HG03175 (cell line): ENCODE data around the gene PRKD1.
A peak's percentile ranks its signal among the peaks of the same experiment; 100 is the strongest.
"Not testable (repeated sequence)": the region's sequence is repeated elsewhere in the genome, so short reads cannot be mapped to it uniquely, and the experiment has no call there.

Source experiments
- ATAC-seq: cut with Tn5 transposase; IDR thresholded peaks from one replicate; pipeline ENCODE4 v1.9.1; 2021; ENCODE audit warnings: mild to moderate bottlenecking, moderate library complexity; ENCODE audit not compliant: unreplicated experiment

The PRKD1 gene

GRCh38 chr14:29800961-29801360, 126.7 kb downstream of the PRKD1 start:
- ATAC-seq: no peak

- ATAC-seq: peak; percentile 68
Measured at GRCh38 chr14:29799464-29800095, 128.1 kb downstream of the PRKD1 start.

DNA sequence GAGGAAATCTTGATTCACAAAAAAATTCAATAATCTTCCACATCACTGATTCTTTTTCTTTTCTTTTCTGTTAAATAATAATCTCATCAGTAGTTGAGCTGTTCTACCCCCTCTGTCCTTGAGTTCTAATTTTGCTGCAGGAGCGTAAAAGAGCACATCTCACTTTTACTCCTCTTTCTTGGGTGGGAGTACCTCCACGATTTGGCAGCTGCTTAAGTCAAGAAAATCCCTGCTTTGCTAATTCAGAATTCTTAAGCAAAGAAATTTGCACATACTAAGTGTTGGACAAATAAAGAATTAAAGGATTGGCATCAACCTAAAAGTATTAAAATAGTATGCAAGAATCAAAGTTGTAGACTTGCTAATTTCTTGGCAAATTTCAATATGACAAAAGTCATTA, 128.8 kb downstream of the PRKD1 start:
- ATAC-seq: no peak

DNA sequence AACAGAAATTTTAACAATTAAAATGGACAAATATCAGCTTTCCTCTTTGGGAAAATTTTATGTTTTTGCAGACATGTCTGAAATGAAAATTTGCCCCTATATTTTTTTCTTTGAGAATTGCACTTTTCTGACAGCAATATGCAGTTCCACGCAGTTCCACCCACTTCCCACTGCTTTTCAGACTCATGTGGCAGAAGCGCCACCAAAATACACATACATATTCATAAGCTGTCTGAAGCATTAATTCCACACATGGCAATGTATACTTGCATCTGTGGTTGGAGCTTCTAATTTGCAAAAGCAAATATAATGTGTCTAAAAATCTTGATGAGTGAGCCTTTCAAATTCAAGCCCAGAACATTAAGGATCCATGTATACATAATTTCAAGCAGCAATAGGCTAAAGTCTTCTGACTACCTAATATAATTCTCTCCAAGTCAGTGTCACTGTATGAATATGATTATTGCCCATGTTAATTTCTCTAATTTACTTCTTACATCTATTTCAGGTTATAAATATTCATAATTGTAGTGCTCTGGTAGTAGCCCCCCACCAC, 129.5 kb downstream of the PRKD1 start:
- ATAC-seq: no peak

DNA sequence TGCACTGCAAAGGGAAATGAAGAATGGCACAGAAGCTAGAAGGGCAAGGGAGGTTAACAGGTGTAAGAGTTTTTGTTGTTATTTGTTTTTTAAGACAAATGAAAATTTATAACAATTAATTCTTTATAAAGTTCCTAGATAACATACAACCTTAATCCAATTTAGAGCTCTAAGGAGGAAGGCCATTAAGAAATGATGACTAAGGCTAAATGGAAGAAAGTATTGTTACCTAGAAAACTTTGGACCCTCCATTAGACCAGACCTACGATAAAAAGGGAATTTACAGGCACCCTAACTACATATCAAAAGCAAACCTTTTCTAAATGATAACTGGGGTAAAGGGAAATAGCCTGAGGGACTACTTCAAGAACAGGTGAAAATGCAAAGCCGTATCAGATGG, 130.8 kb downstream of the PRKD1 start:
- ATAC-seq: no peak

- ATAC-seq: no peak
Measured at GRCh38 chr14:29789475-29789874, 138.2 kb downstream of the PRKD1 start.

DNA sequence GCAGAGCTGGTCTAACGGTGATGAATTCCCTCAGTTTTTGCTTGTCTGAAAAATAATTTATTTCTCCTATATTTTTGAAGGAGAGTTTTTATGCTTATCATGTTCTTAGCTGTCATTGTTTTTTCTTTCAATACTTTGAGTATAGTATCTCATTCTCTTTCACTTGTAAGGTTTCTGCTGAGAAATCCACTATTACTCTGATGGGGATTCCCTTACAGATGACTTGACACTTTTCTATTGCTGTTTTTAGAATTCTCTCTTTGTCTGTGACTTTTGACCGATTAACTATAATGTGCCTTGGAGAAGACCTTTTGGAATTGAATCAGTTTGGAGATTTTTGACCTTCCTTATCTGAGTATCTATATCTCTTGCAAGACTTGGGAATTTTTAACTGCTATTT, 139.6 kb downstream of the PRKD1 start:
- no peak for ATAC-seq

GRCh38 chr14:29783556-29783955, 144.1 kb downstream of the PRKD1 start:
- ATAC-seq: no peak

- ATAC-seq: no peak
Measured at GRCh38 chr14:29782041-29782440, 145.6 kb downstream of the PRKD1 start.

GRCh38 chr14:29777142-29777541, 150.5 kb downstream of the PRKD1 start:
- ATAC-seq: not testable (repeated sequence)

GRCh38 chr14:29773990-29774389, 153.7 kb downstream of the PRKD1 start:
- ATAC-seq: no peak

- no peak for ATAC-seq
Measured at GRCh38 chr14:29763342-29763858, 164.2 kb downstream of the PRKD1 start.

GRCh38 chr14:29759521-29760340, 167.9 kb downstream of the PRKD1 start:
- peak; percentile 80 for ATAC-seq

DNA sequence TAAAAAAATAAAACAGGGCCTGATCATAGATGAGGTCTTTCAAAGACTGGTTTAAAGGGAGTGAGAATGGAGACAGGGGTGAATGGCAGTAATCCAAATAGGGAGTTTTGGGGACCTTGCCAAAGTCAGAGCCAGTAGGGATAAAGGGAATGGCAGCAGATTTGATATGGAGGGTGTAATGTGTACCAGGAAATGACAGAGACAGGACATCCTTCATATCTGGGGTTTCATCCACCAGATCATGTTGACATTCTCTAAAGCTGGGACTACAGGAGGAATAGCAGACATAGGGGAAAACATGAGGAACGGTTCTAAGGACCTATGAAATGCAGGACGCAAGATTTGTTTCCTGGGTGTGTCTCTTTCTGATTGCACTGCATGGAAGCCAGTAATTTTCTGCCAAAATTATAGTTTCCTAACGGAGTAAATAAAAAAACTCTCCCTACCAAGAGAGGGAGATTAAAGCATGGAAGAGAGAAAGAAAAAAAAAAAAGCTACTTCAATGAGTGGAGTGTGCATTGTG, 169.9 kb downstream of the PRKD1 start:
- no peak for ATAC-seq

DNA sequence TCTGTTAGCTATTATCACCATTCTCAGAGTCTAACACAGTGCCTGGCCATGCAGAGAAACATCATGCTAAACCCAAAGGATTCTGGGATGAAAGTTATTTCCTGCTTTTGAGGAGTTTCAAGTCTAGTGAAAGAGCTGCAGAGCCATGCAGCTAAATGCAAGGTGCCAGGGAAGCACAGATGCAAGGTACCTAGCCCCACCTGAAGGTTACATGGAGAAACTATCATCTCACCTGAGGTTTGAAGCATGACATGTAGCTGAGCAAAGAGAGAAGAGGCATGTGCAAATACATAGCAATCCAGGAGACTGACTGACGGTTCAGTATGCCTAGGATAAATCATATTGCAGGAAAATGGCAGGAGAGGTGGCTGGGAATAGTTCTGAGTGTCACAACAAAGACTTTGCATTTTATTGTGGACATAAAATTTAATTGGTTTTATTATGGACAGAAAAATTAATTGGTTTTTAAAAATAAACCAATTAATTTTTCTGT, 170.4 kb downstream of the PRKD1 start:
- ATAC-seq: no peak

DNA sequence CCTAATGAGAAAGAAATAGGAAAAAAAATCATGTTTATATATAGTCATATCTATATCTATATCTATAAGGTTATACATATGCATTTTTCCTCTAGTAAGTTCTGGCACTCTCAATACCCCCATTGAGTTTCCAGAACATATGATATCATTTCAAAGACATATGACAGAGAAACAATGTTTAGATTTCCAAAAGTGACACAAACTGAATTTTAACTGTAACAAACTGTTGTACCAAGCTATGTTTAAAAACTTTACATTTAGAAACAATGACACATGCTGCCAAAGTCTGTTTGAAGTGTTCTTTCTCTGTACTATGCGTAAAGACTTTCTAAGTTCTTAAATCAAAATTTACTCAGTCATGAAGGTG, 171.6 kb downstream of the PRKD1 start:
- no peak for ATAC-seq

DNA sequence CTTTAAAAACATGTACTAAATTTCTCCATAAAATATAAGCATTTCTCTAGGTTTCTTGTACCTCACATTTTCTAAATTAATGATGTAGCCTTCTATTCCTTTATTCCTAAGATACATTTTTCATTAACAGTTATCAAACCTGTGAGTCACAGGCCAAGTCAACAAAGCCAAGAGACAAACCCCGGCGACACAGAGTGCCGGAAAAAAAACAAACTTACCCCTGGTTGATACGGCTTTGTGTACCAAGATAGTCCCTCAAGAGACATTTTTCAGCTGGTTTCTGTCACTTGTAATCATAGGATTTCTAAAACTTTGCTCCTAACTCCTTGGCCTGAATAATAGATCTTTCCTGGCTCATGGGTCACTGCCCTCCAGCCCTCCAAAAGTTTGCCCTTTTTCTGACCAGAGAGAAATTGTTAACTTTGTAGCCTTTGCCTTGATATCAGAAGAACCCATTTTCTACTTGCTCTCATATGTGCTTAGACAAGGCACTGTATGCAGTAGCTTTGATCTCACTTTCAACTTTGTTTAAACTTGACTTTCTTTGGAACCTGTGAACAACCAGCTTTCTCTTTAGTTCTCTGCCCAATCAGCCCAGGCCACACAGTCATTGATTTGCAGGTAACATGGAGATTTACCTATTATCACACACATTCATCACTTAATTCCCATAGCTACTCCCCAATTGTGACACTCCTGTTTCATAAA, 172.2 kb downstream of the PRKD1 start:
- ATAC-seq: no peak

DNA sequence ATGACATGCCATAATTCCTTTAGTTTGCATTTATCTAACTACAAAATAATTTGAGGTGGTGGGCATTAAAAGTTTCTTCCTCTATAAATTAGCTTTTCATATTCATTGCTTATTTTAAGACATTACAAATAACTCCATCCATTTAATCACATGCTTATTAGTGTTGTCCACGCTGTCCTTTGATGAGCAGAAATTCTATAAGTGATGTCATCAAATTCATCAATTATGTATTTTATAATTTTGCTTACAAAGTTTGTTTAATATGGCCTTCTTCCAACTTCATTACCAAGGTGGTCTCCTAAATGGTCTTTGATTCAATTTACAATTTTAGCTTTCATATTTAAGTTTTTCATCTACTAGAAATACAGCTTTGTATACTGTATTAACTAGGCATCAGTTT, 173.5 kb downstream of the PRKD1 start:
- ATAC-seq: no peak

DNA sequence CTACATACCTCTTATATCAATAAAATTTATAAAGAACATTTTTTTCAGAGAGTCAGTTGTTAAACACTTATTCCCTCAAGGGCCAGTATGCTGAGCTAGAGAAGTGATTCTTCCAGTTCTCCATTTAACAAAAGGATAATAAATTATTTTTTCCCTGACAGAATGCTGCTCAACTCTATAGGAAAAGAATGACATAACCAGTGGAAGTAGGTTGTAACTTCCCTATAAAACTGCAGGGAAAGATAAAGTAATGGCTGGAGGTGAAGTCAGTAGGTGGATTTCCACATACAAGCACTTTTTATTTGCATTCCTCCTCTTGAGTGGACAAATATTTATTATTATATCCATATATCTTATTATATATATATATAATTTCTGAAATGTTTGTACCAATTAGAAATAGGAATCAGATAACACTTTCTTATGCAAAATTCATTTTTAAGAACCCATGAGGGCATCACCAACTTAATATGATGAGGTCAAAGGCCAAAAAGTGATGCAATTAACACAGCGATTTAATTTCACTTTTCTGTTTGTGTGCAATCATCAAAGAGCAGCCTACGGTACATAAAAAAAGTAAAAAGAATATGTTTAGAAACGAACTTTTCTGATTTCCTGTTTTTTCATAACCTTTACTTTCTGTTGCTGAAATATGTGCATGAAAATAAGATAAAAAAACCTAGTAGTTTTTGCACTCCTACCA, 175.3 kb downstream of the PRKD1 start:
- ATAC-seq: no peak

DNA sequence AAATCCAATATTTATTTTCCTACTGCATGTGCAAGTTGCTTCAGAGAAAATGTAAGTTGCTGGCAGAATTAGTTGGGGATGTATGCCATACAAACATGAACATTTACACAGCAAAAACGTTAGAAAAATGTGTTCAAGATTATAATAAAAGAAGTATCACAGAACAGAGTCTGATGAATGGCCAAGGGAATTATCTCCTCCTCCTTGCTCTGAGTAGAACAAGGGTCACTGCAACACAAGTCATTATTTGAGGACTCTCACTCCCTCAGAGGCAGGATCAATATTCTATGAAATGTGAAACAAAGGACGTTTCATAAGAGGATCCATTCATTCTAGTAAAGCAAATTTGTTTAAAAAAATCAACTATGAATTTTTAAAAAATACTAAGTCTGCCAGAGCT, 177.8 kb downstream of the PRKD1 start:
- ATAC-seq: no peak
